Endothelial cell of umbilical vein (primary cell): ENCODE data around the gene FAR1. TPM values are rescaled to one million over a fixed set of nuclear protein-coding genes. Genes with fewer than 3 reads are reported as not detected.

Experiments used
- BruUV-seq: library from RNA; stranded (reverse); fragments of 400-500 nt; replicated peaks from 2 replicates; lab custom pipeline; 2021; lab: Mats Ljungman, UMichigan
- CTCF ChIA-PET: fragments of 300-600, 350-600 bp; sonication (Branson Sonifier 250); formaldehyde crosslinking; loops from one replicate; lab custom pipeline; 2021; ENCODE audit warnings: antibody characterized with exemption, inconsistent platforms; lab: Charles Lee
- POLR2A ChIA-PET: fragments of 300-600, 350-600 bp; sonication (Branson Sonifier 250); formaldehyde crosslinking; loops from one replicate; lab custom pipeline; 2021; ENCODE audit warnings: antibody characterized with exemption, inconsistent platforms; lab: Charles Lee
- DNase-seq: peaks from one replicate; pipeline ENCODE4 v3.0.0-alpha.2; 2011; ENCODE audit warnings: low read depth, low spot score
- FAIRE-seq: peaks from 2 replicates; lab custom pipeline; 2011; peaks lifted over from hg19 to GRCh38; lab: Jason Lieb, UNC
- H2AFZ ChIP-seq: 2 replicates; pipeline ENCODE4 v1.6.0; 2012; ENCODE audit warnings: low read depth, low read length, control low read depth, inconsistent platforms
- H3K27ac ChIP-seq: 2 replicates; pipeline ENCODE4 v1.5.1; 2011; ENCODE audit warnings: low read depth, mild to moderate bottlenecking, control low read depth, low read length, moderate library complexity; ENCODE audit not compliant: insufficient read depth
- H3K27me3 ChIP-seq, 2 experiments: 2 replicates each; pipeline versions ENCODE4 v1.6.0 to v1.6.1; 2011; ENCODE audit warnings: low read length in 2 of 2, mixed read lengths in 1 of 2; ENCODE audit not compliant: control insufficient read depth in 2 of 2, insufficient read depth in 2 of 2
- H3K36me3 ChIP-seq, 2 experiments: 2 replicates in 1 of 2; 3 replicates in 1 of 2; pipeline ENCODE4 v1.5.1; 2011; ENCODE audit warnings: low read length in 2 of 2, mild to moderate bottlenecking in 1 of 2, moderate library complexity in 1 of 2; ENCODE audit not compliant: control insufficient read depth in 2 of 2, insufficient read depth in 2 of 2; ENCODE audit errors: extremely low read depth in 1 of 2
- H3K4me1 ChIP-seq: 3 replicates; pipeline ENCODE4 v1.5.1; 2011; ENCODE audit warnings: mild to moderate bottlenecking, low read length; ENCODE audit not compliant: control insufficient read depth, insufficient read depth; ENCODE audit errors: extremely low read depth
- H3K4me2 ChIP-seq: 2 replicates; pipeline ENCODE4 v1.6.1; 2011; ENCODE audit warnings: low read length, control low read depth, mixed read lengths; ENCODE audit not compliant: insufficient read depth
- H3K4me3 ChIP-seq, 3 experiments: fragments of 200-600 bp in 1 of 3; sonication (generic), shearing (Covaris generic) in 1 of 3; replicated peaks in 1 of 3; 2 replicates each; pipeline ENCODE4 v1.5.1; 2011 to 2016; ENCODE audit warnings: control low read depth in 3 of 3, low read length in 3 of 3, mild to moderate bottlenecking in 2 of 3, inconsistent platforms in 1 of 3, low read depth in 1 of 3, moderate library complexity in 1 of 3; ENCODE audit not compliant: insufficient read depth in 1 of 3
- H3K79me2 ChIP-seq: 2 replicates; pipeline ENCODE4 v1.6.0; 2012; ENCODE audit warnings: low read length, inconsistent platforms; ENCODE audit not compliant: control insufficient read depth, insufficient read depth
- H3K9ac ChIP-seq: replicated peaks from 2 replicates; pipeline ENCODE3; 2011; ENCODE audit warnings: low read length, control low read depth; ENCODE audit not compliant: insufficient read depth; ENCODE audit errors: extremely low read depth
- H3K9me1 ChIP-seq: replicated peaks from 3 replicates; pipeline ENCODE4 v1.6.0; 2011; ENCODE audit warnings: mild to moderate bottlenecking, low read length; ENCODE audit not compliant: control insufficient read depth, insufficient read depth; ENCODE audit errors: extremely low read depth
- H3K9me3 ChIP-seq: replicated peaks from 2 replicates; pipeline ENCODE4 v1.5.1; 2012; ENCODE audit warnings: low read length, inconsistent platforms; ENCODE audit not compliant: control insufficient read depth, insufficient read depth
- H4K20me1 ChIP-seq: replicated peaks from 2 replicates; pipeline ENCODE3; 2011; ENCODE audit warnings: mild to moderate bottlenecking, low read length; ENCODE audit not compliant: control insufficient read depth, insufficient read depth; ENCODE audit errors: extremely low read depth
- CTCF ChIP-seq, 2 donors: IDR thresholded peaks; 1 replicate in 1 of 2; 2 replicates in 1 of 2; pipeline ENCODE4 v1.5.1; 2011; ENCODE audit warnings: low read length in 2 of 2, mild to moderate bottlenecking in 2 of 2, moderate library complexity in 2 of 2, control low read depth in 1 of 2, inconsistent platforms in 1 of 2, low read depth in 1 of 2; ENCODE audit not compliant: insufficient read depth in 1 of 2; ENCODE audit errors: extremely low read depth in 1 of 2
- EZH2 ChIP-seq: IDR thresholded peaks from 2 replicates; pipeline ENCODE4 v1.6.1; 2012; ENCODE audit warnings: borderline replicate concordance, low read depth, mild to moderate bottlenecking, moderate library complexity, low read length, inconsistent platforms; ENCODE audit not compliant: severe bottlenecking
- FOS ChIP-seq: IDR thresholded peaks from 2 replicates; pipeline ENCODE4 v1.6.1; 2011; ENCODE audit warnings: mild to moderate bottlenecking, low read length, moderate library complexity, borderline replicate concordance; ENCODE audit not compliant: insufficient read depth
- GATA2 ChIP-seq: IDR thresholded peaks from 2 replicates; pipeline ENCODE4 v1.7.0; 2011; ENCODE audit warnings: low read depth, mild to moderate bottlenecking, moderate library complexity, mixed read lengths, low read length; ENCODE audit not compliant: insufficient read length, insufficient read depth
- JUN ChIP-seq: IDR thresholded peaks from 2 replicates; pipeline ENCODE4 v1.6.1; 2011; ENCODE audit warnings: borderline replicate concordance, low read depth; ENCODE audit not compliant: insufficient read length, insufficient read depth
- MAX ChIP-seq: IDR thresholded peaks from 2 replicates; pipeline ENCODE4 v1.6.1; 2011; ENCODE audit not compliant: insufficient read depth, insufficient read length
- MYC ChIP-seq: IDR thresholded peaks from one replicate; pipeline ENCODE4 v1.6.1; 2011; ENCODE audit warnings: mild to moderate bottlenecking, low read depth, low read length
- POLR2A ChIP-seq: IDR thresholded peaks from 2 replicates; pipeline ENCODE4 v1.6.1; 2012; ENCODE audit warnings: low read depth, mild to moderate bottlenecking, control low read depth, low read length
- POLR2AphosphoS5 ChIP-seq: IDR thresholded peaks from 2 replicates; pipeline ENCODE4 v1.6.1; 2012; ENCODE audit warnings: low read depth, mild to moderate bottlenecking, control low read depth, low read length, moderate library complexity; ENCODE audit not compliant: insufficient read depth
- dilution Hi-C: fragments of 300-500 bp; cut with MboI; formaldehyde crosslinking; loops from one replicate; pipeline ENCODE4 v1.15.0; 2019; ENCODE audit warnings: low sequenced_read_pairs; ENCODE audit not compliant: extremely low pct_ligation_motif_present
- intact Hi-C: fragments of 100-400 bp; cut with micrococcal nuclease; formaldehyde crosslinking; loops from one replicate; pipeline ENCODE4 v1.10.0; 2022
- polyA plus RNA-seq, 4 experiments: library from polyadenylated mRNA; depleted of rRNA in 3 of 4; stranded (reverse) in 3 of 4; unstranded in 1 of 4; fragments of >200 nt; gene quantifications; 2 replicates each; pipeline versions ENCODE4 v1.2.1 to v1.2.3, GENCODE V29; 2011 to 2012; ENCODE audit warnings: missing spikeins in 1 of 4
- total RNA-seq: library from RNA; stranded (reverse); gene quantifications from 2 replicates; pipeline ENCODE4 v1.2.3, GENCODE V29; 2021

FAR1 gene
- total and polyA plus RNA-seq, 2 donors (not counting 3 experiments of a cell fraction or from before 2014, with no cell fraction given), result 29.5 to 76.4 TPM

GRCh38 chr11:13765886-13766285 is 97.4 kb downstream of the FAR1 start:
- no peaks in the 10 kb centered on the region for H3K36me3 ChIP-seq
- intact Hi-C loops (no loop called here), dilution Hi-C loops (no loop called here)
- no peaks in the 10 kb centered on the region for H4K20me1 ChIP-seq
- no peaks in the 10 kb centered on the region for H3K9me3 ChIP-seq
- H3K9ac ChIP-seq, result no peak overlapping the region
- no peak overlapping the region for H3K27ac ChIP-seq
- no peaks in the 10 kb centered on the region for H3K9me1 ChIP-seq
- no peak for TF ChIP-seq CTCF (IDR thresholded peaks at IDR 0.05; ENCODE audit: extremely low read depth in 1 of 2, insufficient read depth in 1 of 2, low read depth in 1 of 2, low read length in 2 of 2)
- no peak for TF ChIP-seq FOS
- TF ChIP-seq GATA2, result no peak
- no peak for TF ChIP-seq POLR2A
- no peak for TF ChIP-seq MYC
- no peak for TF ChIP-seq EZH2
- no peak for TF ChIP-seq JUN
- TF ChIP-seq POLR2AphosphoS5, result no peak
- no peak for TF ChIP-seq MAX
- no peak for FAIRE-seq
- H2AFZ ChIP-seq, result no peak overlapping the region
- BruUV-seq, result no TSS peak
- H3K4me2 ChIP-seq, result no peak overlapping the region
- DNase-seq, result no peak
- H3K79me2 ChIP-seq, result no peaks in the 10 kb centered on the region
- ChIA-PET POLR2A (no interaction called here), CTCF (interaction anchor here (1.3 kb wide), 1 partner anchor 383 kb away, joined by 3 read pairs; no protein-coding TSS in a partner anchor)
- no peak overlapping the region for H3K4me3 ChIP-seq
- peaks cover 3 to 9% of the 10 kb centered on the region in 2 experiments for H3K27me3 ChIP-seq
- H3K4me1 ChIP-seq, result no peaks in the 10 kb centered on the region
